CD4-positive, alpha-beta T cell (primary cell): ENCODE data around the gene SIL1. TPM values are rescaled to one million over a fixed set of nuclear protein-coding genes. Genes with fewer than 3 reads are reported as not detected.

ENCODE experiments used
- ATAC-seq: fragments of 200-7000 bp; cut with Tn5 transposase; one replicate; pipeline ENCODE4 v1.10.0; 2022; ENCODE audit warnings: mild to moderate bottlenecking; ENCODE audit not compliant: poor library complexity
- CTCF ChIA-PET: fragments of 350-600 bp; sonication (Branson Sonifier 250); formaldehyde crosslinking; loops from one replicate; lab custom pipeline; 2021; ENCODE audit warnings: antibody characterized with exemption, inconsistent platforms; lab: Charles Lee
- POLR2A ChIA-PET: fragments of 350-600 bp; sonication (Branson Sonifier 250); formaldehyde crosslinking; loops from one replicate; lab custom pipeline; 2021; ENCODE audit warnings: antibody characterized with exemption, inconsistent platforms; lab: Charles Lee
- DNase-seq, 14 experiments: peaks; one replicate each; pipeline ENCODE4 v3.0.0-alpha.2; 2013 to 2020; ENCODE audit warnings: mixed read lengths in 2 of 14
- H3K27ac ChIP-seq, 2 donors: one replicate each; pipeline versions ENCODE4 v1.5.1 to v1.7.0; 2013; ENCODE audit warnings: low read length in 2 of 2, low read depth in 1 of 2, mild to moderate bottlenecking in 1 of 2
- H3K27me3 ChIP-seq, 2 experiments: 1 replicate in 1 of 2; 2 replicates in 1 of 2; pipeline versions ENCODE4 v1.6.1 to v1.7.0; 2013; ENCODE audit warnings: low read length in 2 of 2, control low read depth in 1 of 2, mild to moderate bottlenecking in 1 of 2, moderate library complexity in 1 of 2; ENCODE audit not compliant: insufficient read depth in 2 of 2, control insufficient read depth in 1 of 2
- H3K36me3 ChIP-seq: one replicate; pipeline ENCODE4 v1.6.1; 2013; ENCODE audit warnings: low read length, control low read depth; ENCODE audit not compliant: insufficient read depth
- H3K4me1 ChIP-seq: one replicate; pipeline ENCODE4 v1.6.1; 2013; ENCODE audit warnings: low read length, control low read depth; ENCODE audit not compliant: insufficient read depth
- H3K4me3 ChIP-seq: one replicate; pipeline ENCODE4 v1.5.1; 2013; ENCODE audit warnings: mild to moderate bottlenecking, low read length, moderate library complexity
- H3K9me3 ChIP-seq, 2 experiments: 1 replicate in 1 of 2; 2 replicates in 1 of 2; pipeline versions ENCODE4 v1.6.1 to v1.7.0; 2013; ENCODE audit warnings: low read length in 2 of 2, mild to moderate bottlenecking in 2 of 2, control low read depth in 1 of 2, moderate library complexity in 1 of 2; ENCODE audit not compliant: control insufficient read depth in 1 of 2, insufficient read depth in 1 of 2
- H3K27ac Mint-ChIP-seq: one replicate; pipeline ENCODE4 v1.8.0; 2020; ENCODE audit warnings: mixed read lengths
- H3K27me3 Mint-ChIP-seq: one replicate; pipeline ENCODE4 v1.8.0; 2021; ENCODE audit warnings: mixed read lengths
- H3K36me3 Mint-ChIP-seq: one replicate; pipeline ENCODE4 v1.8.0; 2021; ENCODE audit warnings: low read depth, mixed read lengths
- H3K4me1 Mint-ChIP-seq: one replicate; pipeline ENCODE4 v1.8.0; 2021; ENCODE audit warnings: low read depth, mixed read lengths
- H3K4me3 Mint-ChIP-seq: one replicate; pipeline ENCODE4 v1.8.0; 2020; ENCODE audit warnings: mild to moderate bottlenecking, mixed read lengths
- H3K9me3 Mint-ChIP-seq: one replicate; pipeline ENCODE4 v1.8.0; 2020; ENCODE audit warnings: mixed read lengths
- CTCF ChIP-seq: fragments of 200-600 bp; IDR thresholded peaks from one replicate; pipeline ENCODE4 v1.8.0; 2022; ENCODE audit warnings: antibody characterized with exemption, mild to moderate bottlenecking
- intact Hi-C, 2 experiments: fragments of 100-400 bp; cut with DNase I in 1 of 2; cut with micrococcal nuclease in 1 of 2; formaldehyde crosslinking; loops; one replicate each; pipeline versions ENCODE4 v1.15.1 to v1.9.0; 2023 to 2025; cut with DNase I, micrococcal nuclease
- total RNA-seq, 174 experiments: library from RNA in 2 of 174; stranded (reverse) in 2 of 174; gene quantifications; one replicate each; pipeline ENCODE4 v1.2.3 and lab custom pipeline; 2021 to 2026

Gene SIL1
- total RNA-seq, 2 experiments from 2014 or later = 5.6 to 9.2 TPM

- TF ChIP-seq CTCF = no peak
- Mint-ChIP-seq H3K27ac (no peak overlapping the region), H3K4me1 (peaks cover 7% of the 10 kb centered on the region), H3K4me3 (no peak overlapping the region), H3K36me3 (no peaks in the 10 kb centered on the region), H3K9me3 (no peaks in the 10 kb centered on the region), H3K27me3 (no peaks in the 10 kb centered on the region)
- H3K27ac ChIP-seq = no peak overlapping the region
- H3K9me3 ChIP-seq = no peaks in the 10 kb centered on the region
- ChIA-PET POLR2A (no interaction called here), CTCF (no interaction called here)
- DNase-seq = no peak
- no peaks in the 10 kb centered on the region for H3K36me3 ChIP-seq
- H3K27me3 ChIP-seq = no peaks in the 10 kb centered on the region
- ATAC-seq = no peak
- intact Hi-C loops = no loop called here
- H3K4me1 ChIP-seq = peaks cover 6% of the 10 kb centered on the region
- no peak overlapping the region for H3K4me3 ChIP-seq
Measured at GRCh38 chr5:139064613-139065012, 133.6 kb downstream of the SIL1 start.

- Mint-ChIP-seq H3K4me1 (peaks cover 7% of the 10 kb centered on the region), H3K9me3 (no peaks in the 10 kb centered on the region), H3K27me3 (no peaks in the 10 kb centered on the region), H3K27ac (no peak overlapping the region), H3K4me3 (no peak overlapping the region), H3K36me3 (no peaks in the 10 kb centered on the region)
- no peak for TF ChIP-seq CTCF
- H3K36me3 ChIP-seq = no peaks in the 10 kb centered on the region
- no peak overlapping the region for H3K4me3 ChIP-seq
- POLR2A ChIA-PET = no interaction called here
- CTCF ChIA-PET = interaction anchor here (0.9 kb wide), 1 partner anchor 10 kb away, joined by 3 read pairs; no protein-coding TSS in a partner anchor
- ATAC-seq = no peak
- no peaks in the 10 kb centered on the region for H3K27me3 ChIP-seq
- no peaks in the 10 kb centered on the region for H3K9me3 ChIP-seq
- no peak for DNase-seq
- peaks cover 3% of the 10 kb centered on the region for H3K4me1 ChIP-seq
- H3K27ac ChIP-seq = no peak overlapping the region
- intact Hi-C loops = no loop called here
Measured at GRCh38 chr5:139063664-139064054, 134.5 kb downstream of the SIL1 start.

DNA sequence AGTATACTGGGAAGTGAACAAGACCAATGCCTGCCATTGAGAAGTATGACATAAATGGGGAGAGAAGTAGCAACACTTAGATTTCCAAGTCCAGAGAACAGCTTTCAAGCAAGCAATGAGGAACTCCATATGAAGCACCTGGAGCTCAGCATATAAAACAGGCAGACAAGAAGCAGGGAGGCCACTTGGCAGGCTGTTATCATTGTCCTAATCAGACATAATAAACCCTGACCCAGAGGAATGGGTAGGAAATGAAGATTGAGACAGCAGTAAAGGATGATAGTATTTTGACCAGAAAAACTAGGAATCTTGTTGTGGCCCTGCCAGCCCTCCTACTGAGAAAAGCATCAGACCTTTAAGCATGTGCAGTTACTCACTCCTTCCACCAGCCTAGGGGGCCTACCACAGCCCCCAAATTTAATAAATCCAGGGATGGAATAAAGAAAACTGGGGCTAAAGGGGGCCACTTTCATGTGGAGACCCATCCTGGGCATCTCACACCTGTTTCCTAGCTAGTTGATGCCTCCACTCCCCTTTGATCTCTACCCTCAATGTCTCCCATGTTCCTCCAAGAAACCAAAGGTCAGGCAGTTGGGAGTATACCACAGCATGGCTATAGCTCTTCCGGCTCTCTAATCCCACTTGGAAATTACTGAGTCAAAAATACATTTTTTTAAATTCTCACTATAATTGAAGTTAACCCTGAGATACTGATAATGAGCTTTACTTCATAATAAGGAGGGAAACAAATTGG is 135.1 kb downstream of the SIL1 start:
- ChIA-PET CTCF (interaction anchor here (0.6 to 0.9 kb wide), 2 partner anchors 9 to 484 kb away, joined by 3 to 4 read pairs; no protein-coding TSS in a partner anchor), POLR2A (no interaction called here)
- no peak overlapping the region for H3K27ac Mint-ChIP-seq
- DNase-seq (no peak), ATAC-seq (no peak)
- H3K36me3 ChIP-seq = no peaks in the 10 kb centered on the region
- H3K9me3 ChIP-seq = no peaks in the 10 kb centered on the region
- H3K9me3 Mint-ChIP-seq = no peaks in the 10 kb centered on the region
- H3K36me3 Mint-ChIP-seq = no peaks in the 10 kb centered on the region
- intact Hi-C loops = no loop called here
- no peak overlapping the region for H3K4me3 Mint-ChIP-seq
- H3K4me1 ChIP-seq = no peaks in the 10 kb centered on the region
- no peak for TF ChIP-seq CTCF
- no peaks in the 10 kb centered on the region for H3K27me3 ChIP-seq
- no peak overlapping the region for H3K27ac ChIP-seq
- H3K4me3 ChIP-seq = no peak overlapping the region
- no peaks in the 10 kb centered on the region for H3K27me3 Mint-ChIP-seq
- H3K4me1 Mint-ChIP-seq = peaks cover 2% of the 10 kb centered on the region
